Astrocyte (in vitro differentiated cells and primary cell): ENCODE data around the gene AP3B1. TPM values are rescaled to one million over a fixed set of nuclear protein-coding genes. Genes with fewer than 3 reads are reported as not detected.

Source experiments
- DNase-seq: peaks from one replicate; pipeline ENCODE4 v3.0.0-alpha.2; 2010; ENCODE audit warnings: low read depth
- FAIRE-seq: peaks from 2 replicates; lab custom pipeline; 2011; peaks lifted over from hg19 to GRCh38; lab: Jason Lieb, UNC
- H2AFZ ChIP-seq: 2 replicates; pipeline ENCODE4 v1.6.0; 2012; ENCODE audit warnings: low read depth, low read length, inconsistent platforms
- H3K27ac ChIP-seq: 2 replicates; pipeline ENCODE4 v1.5.1; 2011; ENCODE audit warnings: low read depth, low read length, inconsistent platforms
- H3K27me3 ChIP-seq: 2 replicates; pipeline ENCODE4 v1.6.0; 2011; ENCODE audit warnings: low read length, inconsistent platforms; ENCODE audit not compliant: insufficient read depth
- H3K36me3 ChIP-seq: 2 replicates; pipeline ENCODE4 v1.5.1; 2011; ENCODE audit warnings: low read length, inconsistent platforms; ENCODE audit not compliant: insufficient read depth
- H3K4me1 ChIP-seq: 2 replicates; pipeline ENCODE4 v1.5.1; 2011; ENCODE audit warnings: low read length, inconsistent platforms; ENCODE audit not compliant: insufficient read depth
- H3K4me2 ChIP-seq: 2 replicates; pipeline ENCODE4 v1.6.0; 2012; ENCODE audit warnings: low read length, inconsistent platforms
- H3K4me3 ChIP-seq: 2 replicates; pipeline ENCODE4 v1.5.1; 2011; ENCODE audit warnings: low read depth, mild to moderate bottlenecking, low read length, inconsistent platforms; ENCODE audit not compliant: insufficient read depth
- H3K79me2 ChIP-seq: 2 replicates; pipeline ENCODE4 v1.6.0; 2012; ENCODE audit warnings: mild to moderate bottlenecking, low read length, inconsistent platforms; ENCODE audit not compliant: insufficient read depth
- H3K9ac ChIP-seq: 2 replicates; pipeline ENCODE4 v1.6.0; 2012; ENCODE audit warnings: mild to moderate bottlenecking, low read length, inconsistent platforms
- H3K9me3 ChIP-seq: 2 replicates; pipeline ENCODE4 v1.5.1; 2012; ENCODE audit warnings: low read depth, mild to moderate bottlenecking, low read length, inconsistent platforms; ENCODE audit not compliant: insufficient read depth
- H4K20me1 ChIP-seq: 2 replicates; pipeline ENCODE4 v1.6.0; 2012; ENCODE audit warnings: low read length, inconsistent platforms; ENCODE audit not compliant: insufficient read depth
- H3K27ac Mint-ChIP-seq: one replicate; pipeline ENCODE4 v1.8.0; 2021; ENCODE audit warnings: mild to moderate bottlenecking, mixed read lengths; ENCODE audit not compliant: unreplicated experiment
- H3K27me3 Mint-ChIP-seq: one replicate; pipeline ENCODE4 v1.8.0; 2021; ENCODE audit warnings: low read depth, mixed read lengths; ENCODE audit not compliant: unreplicated experiment
- H3K36me3 Mint-ChIP-seq: one replicate; pipeline ENCODE4 v1.8.0; 2021; ENCODE audit warnings: low read depth, mixed read lengths; ENCODE audit not compliant: unreplicated experiment
- H3K4me1 Mint-ChIP-seq: one replicate; pipeline ENCODE4 v1.8.0; 2021; ENCODE audit warnings: low read depth, mixed read lengths; ENCODE audit not compliant: unreplicated experiment
- H3K4me3 Mint-ChIP-seq: one replicate; pipeline ENCODE4 v1.8.0; 2021; ENCODE audit warnings: mild to moderate bottlenecking, moderate library complexity, mixed read lengths; ENCODE audit not compliant: unreplicated experiment
- H3K9me3 Mint-ChIP-seq: one replicate; pipeline ENCODE4 v1.8.0; 2021; ENCODE audit warnings: mild to moderate bottlenecking, mixed read lengths; ENCODE audit not compliant: unreplicated experiment
- EZH2 ChIP-seq: IDR thresholded peaks from 2 replicates; pipeline ENCODE4 v1.6.1; 2012; ENCODE audit warnings: mild to moderate bottlenecking, low read length, inconsistent platforms; ENCODE audit not compliant: insufficient read depth
- total RNA-seq: library from RNA; stranded (reverse); gene quantifications from 2 replicates; pipeline ENCODE4 v1.2.1, GENCODE V29; 2021
- TF ChIP-seq, protein P1 (sequence below): IDR thresholded peaks from 2 replicates; pipeline ENCODE4 v1.5.1; 2011; ENCODE audit warnings: low read depth, mild to moderate bottlenecking, inconsistent platforms, low read length, moderate library complexity; ENCODE audit not compliant: insufficient read depth

AP3B1 gene
- total RNA-seq, 1 donor from 2014 or later: 64.8 TPM

DNA sequence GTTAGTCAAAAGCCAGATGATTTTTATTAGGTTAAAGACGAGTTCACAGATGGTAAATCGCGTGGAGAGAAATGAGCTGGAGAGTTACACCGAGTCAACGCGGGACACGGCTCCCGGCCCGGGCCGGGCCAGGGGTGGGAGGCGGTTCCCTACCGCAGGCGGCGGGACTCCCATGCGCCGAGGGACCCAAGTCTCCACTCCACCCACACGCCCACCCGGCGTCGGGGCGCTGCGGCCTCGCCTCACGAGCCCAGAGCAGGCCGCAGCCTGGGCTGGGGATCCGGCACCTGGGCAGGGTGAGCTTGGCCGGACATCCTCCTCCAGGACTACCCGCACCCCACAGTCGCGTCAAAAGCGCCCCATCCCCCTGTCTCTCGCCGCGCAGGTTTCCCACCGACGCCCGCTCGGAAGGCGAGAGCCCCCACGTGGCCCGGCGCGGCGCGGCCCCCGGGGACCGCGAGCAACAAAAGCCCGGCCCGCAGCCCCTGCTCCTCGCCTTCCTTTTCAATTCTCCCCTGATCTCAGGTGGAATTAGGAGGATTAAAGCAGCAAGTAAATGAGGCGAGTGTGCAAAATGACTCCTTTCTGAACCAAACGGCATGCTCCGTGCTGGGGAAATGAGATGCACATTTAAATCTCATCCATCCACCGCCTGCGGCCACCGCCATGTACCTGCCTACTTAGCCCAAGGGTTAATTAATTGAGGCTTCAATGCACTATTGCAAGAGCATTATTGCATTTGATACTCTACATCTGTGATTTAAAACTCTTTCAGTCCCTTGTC, 321.8 kb downstream of the AP3B1 start:
- Mint-ChIP-seq H3K9me3 (peaks cover 2% of the 10 kb centered on the region), H3K27ac (no peak overlapping the region), H3K4me1 (peaks cover 6% of the 10 kb centered on the region), H3K36me3 (no peaks in the 10 kb centered on the region), H3K27me3 (peaks cover 60% of the 10 kb centered on the region), H3K4me3 (peak overlapping the region; percentile 52)
- DNase-seq (no peak), FAIRE-seq (no peak)
- Histone ChIP-seq H3K27me3 (peaks cover 61% of the 10 kb centered on the region), H3K27ac (no peak overlapping the region), H3K4me2 (peak overlapping the region; percentile 80), H3K36me3 (no peaks in the 10 kb centered on the region), H3K79me2 (no peaks in the 10 kb centered on the region), H3K4me3 (peak overlapping the region; percentile 30), H3K9ac (no peak overlapping the region), H3K9me3 (no peaks in the 10 kb centered on the region), H3K4me1 (no peaks in the 10 kb centered on the region), H2AFZ (peak overlapping the region; percentile 63), H4K20me1 (no peaks in the 10 kb centered on the region)
- TF ChIP-seq EZH2: peak; percentile 85
- TF ChIP-seq, protein P1, sequence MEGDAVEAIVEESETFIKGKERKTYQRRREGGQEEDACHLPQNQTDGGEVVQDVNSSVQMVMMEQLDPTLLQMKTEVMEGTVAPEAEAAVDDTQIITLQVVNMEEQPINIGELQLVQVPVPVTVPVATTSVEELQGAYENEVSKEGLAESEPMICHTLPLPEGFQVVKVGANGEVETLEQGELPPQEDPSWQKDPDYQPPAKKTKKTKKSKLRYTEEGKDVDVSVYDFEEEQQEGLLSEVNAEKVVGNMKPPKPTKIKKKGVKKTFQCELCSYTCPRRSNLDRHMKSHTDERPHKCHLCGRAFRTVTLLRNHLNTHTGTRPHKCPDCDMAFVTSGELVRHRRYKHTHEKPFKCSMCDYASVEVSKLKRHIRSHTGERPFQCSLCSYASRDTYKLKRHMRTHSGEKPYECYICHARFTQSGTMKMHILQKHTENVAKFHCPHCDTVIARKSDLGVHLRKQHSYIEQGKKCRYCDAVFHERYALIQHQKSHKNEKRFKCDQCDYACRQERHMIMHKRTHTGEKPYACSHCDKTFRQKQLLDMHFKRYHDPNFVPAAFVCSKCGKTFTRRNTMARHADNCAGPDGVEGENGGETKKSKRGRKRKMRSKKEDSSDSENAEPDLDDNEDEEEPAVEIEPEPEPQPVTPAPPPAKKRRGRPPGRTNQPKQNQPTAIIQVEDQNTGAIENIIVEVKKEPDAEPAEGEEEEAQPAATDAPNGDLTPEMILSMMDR: no peak

DNA sequence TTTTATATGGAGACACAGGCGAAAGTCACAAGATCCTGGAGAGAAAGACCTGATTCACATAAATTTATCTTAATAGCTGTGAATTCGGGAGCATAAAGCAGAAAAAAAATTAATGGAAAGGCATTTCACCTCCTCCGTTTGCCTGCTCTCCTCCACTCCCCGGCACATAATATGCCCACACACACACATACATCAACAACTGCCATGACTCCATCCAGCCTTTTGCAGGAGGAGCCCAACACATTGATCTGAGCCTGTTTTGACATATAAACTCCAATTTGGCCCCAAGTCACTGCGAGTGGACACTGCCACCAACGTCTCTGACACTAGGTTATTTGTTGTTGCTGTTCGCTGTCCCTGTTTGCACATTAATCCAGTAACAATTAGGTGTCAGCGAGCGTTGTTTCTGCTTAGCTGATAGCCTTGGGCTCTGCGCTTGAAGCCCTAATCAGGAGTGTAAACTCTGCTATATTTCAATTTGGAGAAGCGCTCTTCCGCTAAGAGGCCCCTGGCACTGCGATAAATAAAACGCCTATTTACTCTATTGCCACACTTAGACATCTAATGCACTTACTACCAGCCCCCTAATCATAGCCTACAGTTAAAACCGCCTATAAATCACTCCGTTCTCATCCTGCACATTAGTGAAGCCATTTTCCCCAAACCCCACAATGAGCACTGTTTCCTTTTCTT, 322.6 kb downstream of the AP3B1 start:
- no peak overlapping the region for H2AFZ ChIP-seq
- no peak for DNase-seq
- peak overlapping the region; percentile 52 for H3K4me3 Mint-ChIP-seq

More for the DNA sequence above, 322.6 kb downstream of the AP3B1 start:
- Histone ChIP-seq H3K9me3 (no peaks in the 10 kb centered on the region), H3K4me3 (peak overlapping the region; percentile 30), H3K9ac (no peak overlapping the region), H3K4me1 (no peaks in the 10 kb centered on the region), H3K27me3 (peaks cover 60% of the 10 kb centered on the region), H3K4me2 (peak overlapping the region; percentile 80), H3K79me2 (no peaks in the 10 kb centered on the region), H3K27ac (no peak overlapping the region), H4K20me1 (no peaks in the 10 kb centered on the region), H3K36me3 (no peaks in the 10 kb centered on the region)
- Mint-ChIP-seq H3K27me3 (peaks cover 60% of the 10 kb centered on the region), H3K9me3 (peaks cover 2% of the 10 kb centered on the region), H3K36me3 (no peaks in the 10 kb centered on the region), H3K4me1 (peaks cover 6% of the 10 kb centered on the region), H3K27ac (no peak overlapping the region)
- TF ChIP-seq, protein P1: no peak
- no peak for TF ChIP-seq EZH2
- FAIRE-seq: no peak
